ENCODE measurements around the gene TAF8.

GRCh38 chr6:42090819-42091717 is 40.7 kb downstream of the TAF8 start:
- TF ChIP-seq CTCF (IDR thresholded peaks at IDR 0.05) (no peak), POLR2A (IDR thresholded peaks at IDR 0.05) (no peak)

All from lower leg skin (tissue), 3 donors.